Upper lobe of right lung (tissue), 1 donor: Measurements from ENCODE around the gene LMLN. TPM values are rescaled to one million over a fixed set of nuclear protein-coding genes. Genes with fewer than 3 reads are reported as not detected.
A peak's percentile ranks its signal among the peaks of the same experiment; 100 is the strongest.
"Not testable (repeated sequence)": the region's sequence is repeated elsewhere in the genome, so short reads cannot be mapped to it uniquely, and the experiment has no call there.

Experiments
- ATAC-seq: fragments of 200-7000 bp; cut with Tn5 transposase; one replicate; pipeline ENCODE4 v1.9.1; 2020; ENCODE audit warnings: mild to moderate bottlenecking, moderate library complexity
- DNase-seq: peaks from one replicate; pipeline ENCODE4 v3.0.0-alpha.2; 2020
- H3K27ac ChIP-seq: fragments of 200-600 bp; one replicate; pipeline ENCODE4 v1.8.0; 2022
- H3K27me3 ChIP-seq: fragments of 200-600 bp; one replicate; pipeline ENCODE4 v1.8.0; 2022; ENCODE audit warnings: mild to moderate bottlenecking
- H3K36me3 ChIP-seq: fragments of 200-600 bp; one replicate; pipeline ENCODE4 v1.8.0; 2022
- H3K4me1 ChIP-seq: fragments of 200-600 bp; one replicate; pipeline ENCODE4 v1.8.0; 2022
- H3K4me3 ChIP-seq: fragments of 200-600 bp; one replicate; pipeline ENCODE4 v1.8.0; 2022; ENCODE audit warnings: mild to moderate bottlenecking
- H3K9me3 ChIP-seq: fragments of 200-600 bp; one replicate; pipeline ENCODE4 v1.8.0; 2022
- CTCF ChIP-seq: fragments of 200-600 bp; IDR thresholded peaks from one replicate; pipeline ENCODE4 v1.8.0; 2022; ENCODE audit warnings: antibody characterized with exemption
- intact Hi-C: fragments of 100-400 bp; cut with DNase I; formaldehyde crosslinking; loops from one replicate; pipeline ENCODE4 v1.11.0; 2022
- long read RNA-seq: library from polyadenylated mRNA; unstranded; transcript quantifications from one replicate; pipeline ENCODE4 v2.0.0, GENCODE V29; 2021
- total RNA-seq: library from RNA; stranded (reverse); fragmentation: NEBNext Ultra II Directional; extraction: Animal tissue kit (Norgen Biotek cat#: 25700); gene quantifications from one replicate; pipeline ENCODE4 v1.2.1, GENCODE V29; 2021
- donor health status: DM: no; HTN: yes; CAD: no; lungs with severe emphysema.

LMLN gene, protein sequence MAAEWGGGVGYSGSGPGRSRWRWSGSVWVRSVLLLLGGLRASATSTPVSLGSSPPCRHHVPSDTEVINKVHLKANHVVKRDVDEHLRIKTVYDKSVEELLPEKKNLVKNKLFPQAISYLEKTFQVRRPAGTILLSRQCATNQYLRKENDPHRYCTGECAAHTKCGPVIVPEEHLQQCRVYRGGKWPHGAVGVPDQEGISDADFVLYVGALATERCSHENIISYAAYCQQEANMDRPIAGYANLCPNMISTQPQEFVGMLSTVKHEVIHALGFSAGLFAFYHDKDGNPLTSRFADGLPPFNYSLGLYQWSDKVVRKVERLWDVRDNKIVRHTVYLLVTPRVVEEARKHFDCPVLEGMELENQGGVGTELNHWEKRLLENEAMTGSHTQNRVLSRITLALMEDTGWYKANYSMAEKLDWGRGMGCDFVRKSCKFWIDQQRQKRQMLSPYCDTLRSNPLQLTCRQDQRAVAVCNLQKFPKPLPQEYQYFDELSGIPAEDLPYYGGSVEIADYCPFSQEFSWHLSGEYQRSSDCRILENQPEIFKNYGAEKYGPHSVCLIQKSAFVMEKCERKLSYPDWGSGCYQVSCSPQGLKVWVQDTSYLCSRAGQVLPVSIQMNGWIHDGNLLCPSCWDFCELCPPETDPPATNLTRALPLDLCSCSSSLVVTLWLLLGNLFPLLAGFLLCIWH
- total RNA-seq, result 7.3 TPM
- long read RNA-seq, full-length matches to known transcripts, result 4 of 6 reads
- long read RNA-seq, partial matches to known transcripts, result 0 of 6 reads
- long read RNA-seq, other reads (novel, unspliced or antisense), result 2 of 6 reads

DNA sequence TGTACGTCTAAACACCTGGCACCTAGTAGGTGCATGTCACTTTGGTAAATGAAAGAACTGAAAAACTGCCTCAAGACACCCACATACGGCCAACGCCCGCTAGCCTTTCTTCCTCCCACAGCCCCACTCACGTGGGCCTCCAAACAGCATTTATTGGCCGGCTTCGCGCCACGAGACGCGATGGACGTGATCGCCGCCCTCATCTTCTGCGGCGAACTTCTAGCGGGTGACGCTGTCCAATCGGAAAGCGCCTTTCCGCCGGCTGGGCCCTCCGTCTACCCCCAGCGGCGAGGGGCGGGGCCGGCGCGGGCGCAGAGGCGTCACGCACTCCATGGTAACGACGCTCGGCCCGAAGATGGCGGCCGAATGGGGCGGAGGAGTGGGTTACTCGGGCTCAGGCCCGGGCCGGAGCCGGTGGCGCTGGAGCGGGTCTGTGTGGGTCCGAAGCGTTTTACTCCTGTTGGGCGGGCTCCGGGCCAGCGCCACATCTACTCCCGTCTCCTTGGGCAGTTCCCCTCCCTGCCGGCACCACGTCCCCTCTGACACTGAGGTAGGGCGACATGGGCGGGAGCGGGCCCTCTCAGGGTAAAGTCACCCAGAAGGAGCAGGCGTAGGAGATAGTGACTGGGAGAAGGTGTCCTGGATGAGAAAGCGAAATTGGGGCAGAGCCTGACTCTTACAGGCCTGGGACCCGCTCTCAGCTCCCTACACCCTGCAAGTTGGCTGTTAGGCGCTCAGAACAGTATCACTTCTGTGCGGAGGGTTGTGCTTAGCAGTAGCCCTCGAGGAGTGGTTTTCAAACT is at the start of gene LMLN:
Gene LMLN, plus strand, starts transcription at position 327 of the 803 bp plus-strand sequence. Its CDS starts 29 bp downstream, at position 356.
- Histone ChIP-seq H3K4me1 (peaks cover 40% of the 10 kb centered on the region), H3K36me3 (peaks cover 17% of the 10 kb centered on the region), H3K27me3 (no peaks in the 10 kb centered on the region), H3K9me3 (no peaks in the 10 kb centered on the region), H3K27ac (peak within 1 kb of the TSS; percentile 73), H3K4me3 (peak within 1 kb of the TSS; percentile 67)
- DNase-seq (peak; percentile 98), ATAC-seq (peak; percentile 98)
- TF ChIP-seq CTCF, result peak; percentile 9
- intact Hi-C loops, result no loop called here

DNA sequence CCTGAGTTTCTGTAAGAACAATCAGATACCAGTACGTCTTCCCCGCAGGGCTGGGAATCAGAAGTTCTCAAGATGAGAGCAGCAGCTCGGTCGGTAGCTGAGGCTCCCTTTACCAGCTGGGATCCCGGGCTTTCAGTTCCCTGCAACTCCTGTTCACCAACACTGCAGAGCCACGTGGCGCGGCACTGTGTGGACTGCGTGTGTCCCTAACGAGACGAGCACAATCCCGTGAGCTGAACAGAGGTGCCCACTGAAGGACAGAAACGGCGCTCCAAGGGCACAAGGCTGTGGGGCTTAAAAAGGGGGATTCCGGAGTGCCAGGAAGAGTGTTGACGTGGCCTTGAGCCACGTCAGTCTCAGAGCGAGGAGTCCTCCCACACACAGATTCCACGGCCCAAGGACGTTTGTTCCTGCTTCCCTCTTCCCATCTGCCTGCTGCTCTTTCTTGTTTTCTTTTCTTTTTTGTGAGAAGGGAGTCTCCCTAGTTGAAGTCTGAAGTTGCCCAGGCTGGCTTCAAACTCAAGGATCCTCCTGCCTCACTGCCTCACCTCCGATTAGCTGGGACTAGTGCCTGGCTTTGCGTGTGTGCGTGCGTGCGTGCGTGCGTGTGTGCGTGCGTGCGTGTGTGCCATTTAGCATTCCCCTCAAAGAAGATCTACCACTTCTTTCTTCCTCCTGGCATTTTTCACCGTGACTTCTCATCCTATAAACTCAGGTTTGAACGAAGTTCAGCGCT is 47.1 kb upstream of the LMLN start:
- TF ChIP-seq CTCF, result no peak
- no peaks in the 10 kb centered on the region for H3K4me1 ChIP-seq
- H3K36me3 ChIP-seq, result no peaks in the 10 kb centered on the region
- intact Hi-C loops, result no loop called here
- H3K27ac ChIP-seq, result no peak overlapping the region
- DNase-seq, result no peak
- no peaks in the 10 kb centered on the region for H3K9me3 ChIP-seq
- H3K4me3 ChIP-seq, result no peak overlapping the region
- no peaks in the 10 kb centered on the region for H3K27me3 ChIP-seq
- ATAC-seq, result no peak

GRCh38 chr3:197913641-197914380 is 46.2 kb upstream of the LMLN start:
- Histone ChIP-seq H3K9me3 (no peaks in the 10 kb centered on the region), H3K27ac (no peak overlapping the region), H3K36me3 (no peaks in the 10 kb centered on the region), H3K27me3 (no peaks in the 10 kb centered on the region), H3K4me3 (no peak overlapping the region), H3K4me1 (no peaks in the 10 kb centered on the region)
- TF ChIP-seq CTCF, result no peak
- no peak for DNase-seq
- ATAC-seq, result no peak
- intact Hi-C loops, result no loop called here

DNA sequence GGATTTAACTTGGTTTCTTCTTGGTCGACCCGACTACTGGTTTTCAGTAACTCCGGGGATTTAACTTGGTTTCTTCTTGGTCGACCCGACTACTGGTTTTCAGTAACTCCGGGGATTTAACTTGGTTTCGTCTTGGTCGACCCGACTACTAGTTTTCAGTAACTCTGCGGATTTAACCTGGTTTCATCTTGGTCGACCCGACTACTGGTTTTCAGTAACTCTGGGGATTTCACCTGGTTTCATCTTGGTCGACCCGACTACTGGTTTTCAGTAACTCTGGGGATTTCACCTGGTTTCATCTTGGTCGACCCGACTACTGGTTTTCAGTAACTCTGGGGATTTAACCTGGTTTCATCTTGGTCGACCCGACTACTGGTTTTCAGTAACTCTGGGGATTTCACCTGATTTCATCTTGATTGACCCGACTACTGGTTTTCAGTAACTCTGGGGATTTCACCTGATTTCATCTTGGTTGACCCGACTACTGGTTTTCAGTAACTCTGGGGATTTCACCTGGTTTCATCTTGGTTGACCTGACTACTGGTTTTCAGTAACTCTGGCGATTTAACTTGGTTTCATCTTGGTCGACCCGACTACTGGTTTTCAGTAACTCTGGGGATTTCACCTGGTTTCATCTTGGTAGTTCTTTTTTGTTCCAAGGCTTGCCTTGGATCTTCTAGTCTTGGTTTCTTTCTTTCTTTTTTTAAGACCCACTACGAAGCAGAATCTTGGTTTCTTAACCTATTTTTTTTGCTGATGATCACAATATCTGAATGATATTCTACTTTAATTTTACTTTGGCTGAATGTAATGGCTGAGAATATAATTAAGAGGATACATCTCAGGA is 38.4 kb upstream of the LMLN start:
- H3K27ac ChIP-seq, H3K4me3 ChIP-seq, intact Hi-C loops, H3K9me3 ChIP-seq, DNase-seq, H3K27me3 ChIP-seq, ATAC-seq, H3K4me1 ChIP-seq: not testable (repeated sequence)
- peaks cover 12% of the 10 kb centered on the region for H3K36me3 ChIP-seq

DNA sequence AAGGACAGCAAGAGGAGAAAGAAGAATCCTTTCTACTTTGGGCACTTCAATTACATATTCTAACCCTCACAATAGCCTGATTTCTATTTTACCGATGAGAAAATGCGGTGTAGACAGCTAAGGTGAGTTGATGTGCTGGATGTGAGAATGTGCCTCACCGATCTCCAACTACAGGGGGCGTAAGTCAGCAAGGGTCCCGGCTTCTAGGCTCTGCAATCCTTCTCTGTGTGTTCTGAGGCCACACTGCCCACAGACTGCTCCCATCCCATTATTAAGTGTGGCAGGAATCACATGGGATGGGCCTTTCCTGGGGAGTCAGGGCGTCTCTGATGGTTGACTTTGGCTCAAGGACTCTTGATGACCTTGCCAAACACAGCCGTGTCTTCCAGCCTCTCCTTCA is 33.6 kb upstream of the LMLN start:
- Histone ChIP-seq H3K4me1 (no peaks in the 10 kb centered on the region), H3K36me3 (peaks cover 12% of the 10 kb centered on the region), H3K27me3 (no peaks in the 10 kb centered on the region), H3K9me3 (no peaks in the 10 kb centered on the region), H3K4me3 (no peak overlapping the region), H3K27ac (no peak overlapping the region)
- no peak for TF ChIP-seq CTCF
- intact Hi-C loops, result no loop called here
- no peak for DNase-seq
- no peak for ATAC-seq

DNA sequence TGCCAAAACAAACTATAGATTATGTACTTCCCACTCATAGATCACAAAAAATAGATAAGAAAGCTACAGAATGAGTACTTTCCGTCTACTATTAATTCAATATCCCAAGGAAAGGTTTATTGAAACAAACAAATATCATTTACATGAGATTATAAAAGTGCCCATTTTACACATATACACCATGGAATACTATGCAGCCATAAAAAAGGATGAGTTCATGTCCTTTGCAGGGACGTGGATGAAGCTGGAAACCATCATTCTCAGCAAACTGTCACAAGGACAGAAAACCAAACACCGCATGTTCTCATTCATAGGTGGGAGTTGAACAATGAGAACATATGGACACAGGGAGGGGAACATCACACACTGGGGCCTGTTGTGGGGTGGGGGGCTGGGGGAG is 32.4 kb upstream of the LMLN start:
- H3K27me3 ChIP-seq, H3K36me3 ChIP-seq, H3K27ac ChIP-seq, H3K4me1 ChIP-seq, intact Hi-C loops, ATAC-seq, H3K9me3 ChIP-seq, H3K4me3 ChIP-seq, DNase-seq: not testable (repeated sequence)
